Hepatocyte (in vitro differentiated cells): ENCODE results near the gene AMOTL1. TPM values are rescaled to one million over a fixed set of nuclear protein-coding genes. Genes with fewer than 3 reads are reported as not detected.

Experiments
- DNase-seq: peaks from one replicate; pipeline ENCODE4 v3.0.0-alpha.2; 2016; ENCODE audit warnings: low spot score
- H2AFZ ChIP-seq: fragments of 200-600 bp; sonication (generic); 2 replicates; pipeline ENCODE4 v1.6.0; 2016; ENCODE audit warnings: antibody characterized with exemption, mild to moderate bottlenecking
- H3K27ac ChIP-seq: fragments of 200-600 bp; sonication (generic); 2 replicates; pipeline ENCODE4 v1.5.1; 2016; ENCODE audit warnings: mild to moderate bottlenecking
- H3K27me3 ChIP-seq: fragments of 200-600 bp; sonication (generic); 2 replicates; pipeline ENCODE4 v1.6.1; 2016
- H3K36me3 ChIP-seq: fragments of 200-600 bp; sonication (generic); replicated peaks from 2 replicates; pipeline ENCODE4 v1.5.1; 2016; ENCODE audit warnings: low read depth; ENCODE audit not compliant: insufficient read depth
- H3K4me1 ChIP-seq: fragments of 200-600 bp; sonication (generic); 2 replicates; pipeline ENCODE4 v1.5.1; 2016; ENCODE audit warnings: mild to moderate bottlenecking, moderate library complexity; ENCODE audit not compliant: insufficient read depth
- H3K4me2 ChIP-seq: fragments of 200-600 bp; sonication (generic); 2 replicates; pipeline ENCODE4 v1.6.0; 2016
- H3K4me3 ChIP-seq: fragments of 200-600 bp; sonication (generic); 2 replicates; pipeline ENCODE4 v1.5.1; 2016; ENCODE audit warnings: mild to moderate bottlenecking
- H3K79me2 ChIP-seq: fragments of 200-600 bp; sonication (generic); 2 replicates; pipeline ENCODE4 v1.6.0; 2017; ENCODE audit warnings: mild to moderate bottlenecking
- H3K9me2 ChIP-seq: fragments of 200-600 bp; sonication (generic); replicated peaks from 2 replicates; pipeline ENCODE4 v1.6.0; 2017; ENCODE audit warnings: mild to moderate bottlenecking; ENCODE audit not compliant: insufficient read depth
- H3K9me3 ChIP-seq: fragments of 200-600 bp; sonication (generic); 2 replicates; pipeline ENCODE4 v1.5.1; 2016; ENCODE audit warnings: low read depth, mild to moderate bottlenecking
- H4K20me1 ChIP-seq: fragments of 200-600 bp; sonication (generic); 2 replicates; pipeline ENCODE4 v1.6.0; 2016; ENCODE audit warnings: mild to moderate bottlenecking; ENCODE audit not compliant: insufficient read depth, poor library complexity, severe bottlenecking
- CTCF ChIP-seq: fragments of 200-600 bp; sonication (generic); IDR thresholded peaks from 2 replicates; pipeline ENCODE4 v1.5.1; 2016; ENCODE audit warnings: antibody characterized with exemption, mild to moderate bottlenecking; ENCODE audit not compliant: poor library complexity
- EZH2 ChIP-seq: fragments of 200-600 bp; sonication (generic); IDR thresholded peaks from 2 replicates; pipeline ENCODE4 v1.6.1; 2016; ENCODE audit warnings: antibody characterized with exemption, mild to moderate bottlenecking, borderline replicate concordance
- EZH2phosphoT487 ChIP-seq: fragments of 200-600 bp; sonication (generic); IDR thresholded peaks from one replicate; pipeline ENCODE4 v1.6.1; 2018; ENCODE audit warnings: antibody characterized with exemption, mild to moderate bottlenecking, low read depth, moderate library complexity; ENCODE audit not compliant: unreplicated experiment, severe bottlenecking
- WGBS: methylation state at CpG from one replicate; pipeline ENCODE4 v1.1.6; 2016; ENCODE audit warnings: low lambda C conversion rate; ENCODE audit errors: missing lambda C conversion rate; 5-methylcytosine and 5-hydroxymethylcytosine counted together
- polyA plus RNA-seq: library from polyadenylated mRNA; unstranded; fragments of >200 nt; fragmentation: Nextera tagmentation; extraction: Ambion mirVana; gene quantifications from 2 replicates; pipeline ENCODE4 v1.2.1, GENCODE V29; 2016
- total RNA-seq: library from RNA; depleted of rRNA; stranded (reverse); fragments of >200 nt; gene quantifications from 2 replicates; pipeline ENCODE4 v1.2.3, GENCODE V29; 2014

Gene AMOTL1
- total and polyA plus RNA-seq, 2 experiments from 2014 or later = 23.8 to 57.7 TPM

DNA sequence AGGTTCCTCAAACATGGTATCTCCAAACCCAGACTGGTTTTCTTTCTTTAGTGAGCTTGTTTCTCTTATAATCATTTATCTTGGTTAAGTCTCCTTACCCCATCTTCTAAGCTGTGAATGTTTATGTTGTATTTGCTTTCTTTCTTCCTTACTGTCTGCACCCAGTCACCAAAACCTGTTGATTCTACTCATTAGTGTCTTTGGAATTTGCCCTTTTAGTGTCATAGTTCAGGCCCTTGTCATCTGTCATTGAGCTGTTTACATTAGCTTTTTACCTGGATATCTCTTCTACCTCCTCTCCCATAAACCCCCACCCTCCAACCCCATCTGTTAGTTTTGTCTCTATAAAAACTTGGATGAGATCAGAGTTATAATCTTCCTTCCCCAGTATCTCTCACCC is 59.9 kb downstream of the AMOTL1 start:
- no peaks in the 10 kb centered on the region for H3K27me3 ChIP-seq
- H3K79me2 ChIP-seq = peaks cover 37% of the 10 kb centered on the region
- H4K20me1 ChIP-seq = no peaks in the 10 kb centered on the region
- no peaks in the 10 kb centered on the region for H3K9me3 ChIP-seq
- DNase-seq = no peak
- TF ChIP-seq EZH2 (no peak), CTCF (no peak), EZH2phosphoT487 (no peak)
- H2AFZ ChIP-seq = no peak overlapping the region
- no peaks in the 10 kb centered on the region for H3K9me2 ChIP-seq
- no peak overlapping the region for H3K4me2 ChIP-seq
- H3K4me1 ChIP-seq = peaks cover 26% of the 10 kb centered on the region
- peak overlapping the region; percentile 77 for H3K27ac ChIP-seq
- H3K4me3 ChIP-seq = no peak overlapping the region
- H3K36me3 ChIP-seq = no peaks in the 10 kb centered on the region

DNA sequence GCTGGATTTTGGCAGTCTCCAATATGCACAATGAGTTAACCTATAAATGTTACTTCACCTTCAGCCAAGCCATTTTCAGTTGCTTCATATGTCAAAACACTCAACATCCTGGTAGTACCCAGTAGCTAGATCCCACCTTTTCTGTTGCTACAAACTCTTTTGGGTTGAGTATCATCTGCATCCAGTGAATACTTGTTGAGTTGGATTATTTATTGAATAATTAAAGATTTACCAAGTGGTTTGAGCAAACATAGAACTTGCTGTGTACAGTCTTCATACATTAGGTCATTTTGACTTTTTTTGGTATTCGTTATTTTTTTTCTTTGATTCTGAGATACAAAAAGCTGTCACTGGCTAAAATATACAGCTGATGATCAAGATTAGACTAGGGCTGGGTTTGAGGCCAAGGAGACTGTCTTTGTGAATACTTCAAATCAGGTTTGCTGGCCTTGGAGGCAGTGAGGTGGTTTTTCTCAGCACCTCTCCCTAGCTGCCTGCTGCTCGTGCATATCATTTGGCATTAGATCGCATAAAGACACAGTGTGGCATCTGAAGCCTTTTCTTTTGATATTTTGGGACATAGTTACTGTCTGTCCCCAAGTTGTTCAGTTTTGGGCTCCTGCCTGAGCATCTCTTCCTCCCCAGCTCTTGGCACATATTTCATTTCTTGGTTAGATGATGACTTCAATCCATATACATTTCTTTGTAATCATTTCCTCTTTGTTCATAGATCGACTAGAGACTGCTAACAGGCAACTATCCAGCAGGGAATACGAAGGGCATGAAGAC is 62.8 kb downstream of the AMOTL1 start:
- Histone ChIP-seq H4K20me1 (no peaks in the 10 kb centered on the region), H3K79me2 (peaks cover 28% of the 10 kb centered on the region), H3K36me3 (no peaks in the 10 kb centered on the region), H3K9me3 (no peaks in the 10 kb centered on the region), H3K4me1 (peaks cover 54% of the 10 kb centered on the region), H3K27me3 (no peaks in the 10 kb centered on the region), H3K27ac (peak overlapping the region; percentile 70), H3K9me2 (no peaks in the 10 kb centered on the region), H2AFZ (no peak overlapping the region), H3K4me3 (no peak overlapping the region), H3K4me2 (no peak overlapping the region)
- DNase-seq = no peak
- TF ChIP-seq EZH2phosphoT487 (no peak), EZH2 (no peak), CTCF (no peak)
- 93% methylated on average over 5 of the region's 5 CpGs for WGBS

GRCh38 chr11:94831529-94831928 is 63.4 kb downstream of the AMOTL1 start:
- TF ChIP-seq CTCF (no peak), EZH2phosphoT487 (no peak), EZH2 (no peak)
- peak overlapping the region; percentile 0 for H3K4me2 ChIP-seq
- H2AFZ ChIP-seq = no peak overlapping the region
- no peaks in the 10 kb centered on the region for H3K9me3 ChIP-seq
- H3K4me1 ChIP-seq = peaks cover 54% of the 10 kb centered on the region
- H3K36me3 ChIP-seq = no peaks in the 10 kb centered on the region
- H3K27ac ChIP-seq = peak overlapping the region; percentile 70
- peaks cover 29% of the 10 kb centered on the region for H3K79me2 ChIP-seq
- no peaks in the 10 kb centered on the region for H3K27me3 ChIP-seq
- no peaks in the 10 kb centered on the region for H4K20me1 ChIP-seq
- WGBS = 58% methylated on average over 3 of the region's 3 CpGs
- no peak overlapping the region for H3K4me3 ChIP-seq
- DNase-seq = no peak
- H3K9me2 ChIP-seq = no peaks in the 10 kb centered on the region
